CD1c-positive myeloid dendritic cell (primary cell): Measurements from ENCODE around the gene DNAH10.

Experiments used
- DNase-seq: peaks from one replicate; pipeline ENCODE4 v3.0.0-alpha.2; 2016; ENCODE audit errors: extremely low spot score

Gene DNAH10

DNA sequence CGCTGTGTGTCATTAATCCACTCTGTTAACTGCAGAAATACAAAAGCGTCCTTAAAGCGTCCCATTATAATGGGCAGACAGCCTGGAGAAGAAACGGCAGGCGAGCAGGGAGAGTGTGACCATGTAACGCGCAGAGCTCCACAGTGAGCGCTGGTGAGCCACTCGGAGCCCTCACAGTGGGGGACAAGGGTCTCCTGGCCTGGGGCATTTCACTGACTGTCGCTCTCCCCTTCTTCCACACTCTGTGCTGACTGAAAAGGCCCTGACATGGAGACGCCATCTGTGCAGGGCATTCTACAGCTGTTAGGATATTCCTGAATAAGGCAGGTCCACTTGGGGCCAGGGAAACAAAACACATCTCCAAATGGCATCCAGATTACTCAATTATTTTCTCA is 186.3 kb downstream of the DNAH10 start:
- DNase-seq, result no peak

DNA sequence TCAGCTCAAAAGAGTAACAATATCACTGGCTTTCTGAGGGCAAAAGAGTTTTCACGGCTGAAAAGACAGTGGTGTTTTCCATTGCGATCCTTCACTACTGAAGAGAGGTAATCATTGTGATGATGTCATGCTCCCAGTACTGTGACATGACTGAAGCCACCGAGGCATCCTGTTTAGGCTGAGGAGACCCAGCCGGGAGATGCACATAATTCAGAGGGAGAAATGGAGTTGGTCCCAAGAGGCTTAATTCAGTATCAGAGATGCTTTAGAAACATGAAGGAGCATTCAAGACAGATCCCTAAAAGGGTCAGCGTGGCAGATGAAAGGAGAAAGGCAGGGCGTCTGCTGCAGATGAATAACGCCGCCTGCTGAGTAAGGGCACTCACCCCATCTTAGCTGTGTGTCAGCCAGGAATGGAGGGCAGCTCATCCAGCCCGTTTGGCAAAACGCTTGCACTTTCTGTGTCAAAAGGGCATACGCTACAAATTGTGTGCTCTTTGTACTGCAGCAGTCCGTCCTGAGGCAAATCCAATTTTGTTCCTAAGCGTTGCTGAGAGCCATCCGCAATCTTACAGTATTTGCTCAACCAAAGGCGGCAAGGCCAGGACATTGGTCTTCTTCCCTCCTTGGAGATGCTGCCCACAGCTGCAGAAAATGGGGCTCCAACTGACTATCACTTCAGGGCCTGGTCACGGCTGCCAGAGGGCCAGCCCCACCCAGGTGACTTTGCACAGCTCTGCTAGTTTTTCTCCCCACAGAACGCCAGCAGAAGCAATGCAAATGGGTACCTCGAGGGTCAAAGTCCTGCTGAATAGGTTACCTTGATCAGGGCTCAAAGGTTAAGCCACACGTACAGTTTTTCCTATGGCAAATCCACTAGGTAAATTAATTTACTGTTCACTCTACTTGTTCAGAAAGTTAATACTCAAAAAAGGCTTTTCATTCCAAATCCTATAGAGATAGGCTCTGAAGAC is 187.0 kb downstream of the DNAH10 start:
- no peak for DNase-seq

DNA sequence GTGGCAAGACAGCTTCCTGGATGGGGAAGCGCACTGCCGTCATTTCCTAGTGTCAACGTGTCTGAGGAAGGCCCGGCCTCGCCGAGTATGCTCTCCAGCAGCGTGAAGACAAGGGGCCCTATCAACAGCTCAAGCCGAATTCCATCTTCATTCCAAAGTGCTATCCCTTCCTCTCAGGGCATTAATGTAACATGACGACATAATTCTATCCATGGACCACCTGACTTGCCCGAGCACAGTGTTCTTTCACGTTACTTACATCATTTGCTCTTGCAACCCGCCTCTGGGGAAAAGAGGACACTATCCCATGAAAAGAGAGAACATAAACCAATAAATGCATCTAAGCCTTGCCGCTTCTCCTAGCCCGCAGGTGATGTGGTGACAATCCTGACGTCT is 187.7 kb downstream of the DNAH10 start:
- no peak for DNase-seq

DNA sequence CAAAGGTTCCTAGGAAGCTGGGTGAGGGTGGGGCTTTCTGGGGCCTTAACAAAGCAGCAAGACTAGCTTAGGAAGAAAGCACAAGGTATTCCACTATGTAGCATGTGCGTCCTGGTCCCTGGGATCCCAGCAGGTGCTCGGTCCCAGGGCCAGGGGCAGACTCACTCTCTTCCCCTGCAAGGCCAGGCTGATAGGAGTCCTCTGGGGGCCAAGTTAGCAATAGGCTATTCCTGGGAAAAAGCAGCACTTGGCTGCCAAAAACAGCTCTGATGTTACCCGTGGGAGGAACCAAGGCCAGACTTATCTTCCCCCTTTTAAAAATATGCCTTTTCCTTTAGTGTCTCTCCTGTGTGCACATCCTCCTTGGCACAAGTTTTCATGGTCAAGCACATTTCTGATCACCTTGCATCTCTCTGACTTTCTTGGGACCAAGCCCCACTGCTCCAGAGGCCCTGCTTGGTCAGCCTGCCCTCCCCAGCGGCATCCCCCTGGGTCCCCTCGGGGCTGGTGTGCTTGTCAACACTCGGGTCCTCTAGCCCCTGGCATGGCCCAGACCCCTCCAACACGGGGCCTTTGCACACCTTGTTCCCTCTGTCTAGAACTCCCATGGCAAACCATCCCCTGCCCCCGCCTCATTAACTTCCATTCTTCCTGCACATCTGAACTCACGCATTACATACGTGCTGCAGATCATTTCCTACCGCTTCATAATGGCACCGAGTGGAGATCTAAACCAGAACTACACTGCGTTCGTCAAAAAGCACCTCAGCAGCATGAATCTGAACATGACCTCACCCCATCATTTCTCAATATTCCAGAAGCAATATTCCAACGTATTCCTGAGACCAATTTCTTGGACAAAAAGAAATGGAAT is 188.6 kb downstream of the DNAH10 start:
- DNase-seq, result no peak

DNA sequence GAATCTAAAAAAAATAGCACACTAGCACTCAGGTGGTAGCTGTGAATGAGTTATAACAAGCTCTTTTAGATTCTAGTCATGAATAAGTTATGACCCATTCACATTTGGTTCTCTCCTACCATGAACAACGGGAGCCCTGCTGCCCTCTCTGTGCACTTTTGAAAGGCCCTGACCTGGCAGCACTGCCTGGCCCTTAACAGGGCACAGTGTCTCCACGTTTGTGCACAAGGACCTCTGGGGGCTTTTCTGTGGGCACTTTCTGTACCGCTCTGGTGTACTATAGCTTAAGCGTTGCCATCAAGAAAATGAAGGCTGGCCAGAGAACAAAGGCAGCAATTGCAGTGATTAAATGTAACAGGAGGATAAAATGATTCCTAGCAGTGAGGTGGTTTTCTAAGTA is 189.4 kb downstream of the DNAH10 start:
- no peak for DNase-seq

DNA sequence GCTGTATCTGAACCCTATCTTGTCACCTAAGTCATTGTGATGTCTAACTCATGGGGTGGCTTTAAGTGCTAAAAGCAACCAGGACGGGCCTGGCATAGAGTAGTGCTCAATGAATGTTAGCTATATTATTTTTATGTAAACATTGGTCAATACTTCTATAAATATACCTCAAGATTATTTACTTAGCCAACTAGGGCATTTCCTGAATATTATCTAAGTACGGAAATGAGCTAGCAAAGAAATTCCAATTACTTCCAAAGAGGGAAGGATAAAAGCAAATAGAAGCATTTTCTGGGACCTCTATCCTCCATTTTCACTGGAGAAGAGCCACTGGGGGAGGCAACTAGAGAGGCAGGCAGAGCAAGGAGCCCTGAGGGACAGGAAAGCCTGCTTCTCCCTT is 189.9 kb downstream of the DNAH10 start:
- DNase-seq, result no peak

DNA sequence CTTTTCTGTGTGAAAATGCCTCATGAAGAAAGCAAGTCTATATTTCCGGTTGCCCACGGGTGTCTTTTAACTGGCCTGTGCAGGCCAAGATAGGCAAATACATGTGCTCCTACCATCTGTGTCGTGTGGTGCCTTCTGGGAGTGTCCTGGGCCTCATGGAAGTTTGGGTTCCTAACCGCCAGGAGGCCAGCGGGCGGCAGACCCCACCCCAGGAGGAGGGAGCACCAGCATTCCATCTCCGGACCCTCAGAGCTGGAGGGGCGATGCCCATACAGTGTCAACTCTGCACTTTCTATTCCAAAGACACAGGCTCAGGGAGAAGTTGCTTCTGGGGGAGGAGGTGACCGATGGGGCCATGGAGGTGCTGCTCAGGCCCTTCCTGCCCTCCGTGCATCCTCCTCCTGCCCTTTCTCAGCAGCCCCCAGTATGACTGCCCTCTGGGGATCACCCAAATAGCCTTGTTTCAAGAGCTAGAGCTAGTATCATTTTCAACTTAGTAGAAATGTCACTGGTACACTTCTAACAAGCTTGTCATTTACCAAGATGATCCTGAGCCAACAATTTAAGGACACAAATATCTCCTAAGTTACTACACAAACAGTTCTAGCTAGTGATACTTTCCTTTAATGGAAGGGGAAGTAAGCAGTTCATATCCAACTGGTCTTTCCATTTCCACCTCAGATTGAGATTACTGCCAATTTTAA is 192.7 kb downstream of the DNAH10 start:
- no peak for DNase-seq

DNA sequence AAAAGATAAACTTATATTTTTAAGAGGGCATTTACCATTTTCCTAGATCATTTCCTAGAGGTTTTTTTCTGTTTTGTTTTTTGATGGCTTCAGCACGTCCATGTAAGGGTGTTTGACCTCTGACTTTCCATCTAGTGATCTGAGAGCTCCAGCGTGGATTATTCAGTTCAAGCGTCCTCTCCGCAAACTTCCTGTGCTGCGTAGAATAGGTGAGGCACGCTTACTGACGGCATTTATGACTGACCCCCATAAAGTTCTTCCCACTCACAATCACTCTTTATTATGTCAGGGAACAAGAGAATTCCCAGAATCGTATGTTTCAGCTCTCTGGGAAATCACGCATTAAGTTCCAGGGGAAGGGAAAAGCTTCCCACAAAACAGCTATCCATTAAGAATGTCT is 194.1 kb downstream of the DNAH10 start:
- no peak for DNase-seq

DNA sequence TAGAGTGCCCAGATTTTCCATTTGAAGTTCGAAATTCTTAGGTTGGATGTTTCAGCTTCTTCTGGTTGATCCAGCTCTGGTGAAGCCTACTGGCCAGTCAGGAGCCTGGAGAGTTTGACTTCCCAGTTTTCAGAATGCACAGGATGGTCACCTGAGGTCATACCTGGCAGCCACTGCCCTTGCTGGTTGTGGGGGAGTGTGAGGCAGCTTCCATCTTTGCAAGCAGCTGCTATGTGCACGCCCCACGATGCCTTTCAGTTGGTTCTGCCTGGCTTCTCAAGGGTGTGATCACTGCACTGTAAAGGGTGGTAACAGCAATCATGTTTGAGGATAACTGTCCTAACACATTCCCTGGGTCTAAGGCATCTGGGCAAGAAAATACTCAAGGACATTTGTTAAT is 195.1 kb downstream of the DNAH10 start:
- no peak for DNase-seq

DNA sequence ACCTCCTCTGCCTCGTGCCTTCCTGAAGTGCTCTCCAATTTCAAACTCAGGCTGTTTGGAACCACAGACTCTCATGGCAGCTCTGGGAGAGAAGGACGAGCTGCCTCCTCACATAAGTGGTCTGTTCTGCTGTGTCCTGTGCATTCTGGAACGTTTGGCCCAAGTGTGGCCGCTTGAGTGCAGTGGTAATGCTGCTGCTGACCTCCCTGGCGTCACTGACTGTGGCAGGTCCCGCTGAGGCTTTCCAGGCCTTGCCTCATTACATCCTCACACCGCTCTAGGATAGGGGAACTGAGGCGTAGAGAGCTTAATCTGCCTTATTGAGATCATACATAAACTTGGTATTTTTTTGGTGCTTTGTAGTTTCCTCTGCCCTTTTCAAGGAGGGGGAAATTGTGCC is 196.4 kb downstream of the DNAH10 start:
- DNase-seq, result no peak

DNA sequence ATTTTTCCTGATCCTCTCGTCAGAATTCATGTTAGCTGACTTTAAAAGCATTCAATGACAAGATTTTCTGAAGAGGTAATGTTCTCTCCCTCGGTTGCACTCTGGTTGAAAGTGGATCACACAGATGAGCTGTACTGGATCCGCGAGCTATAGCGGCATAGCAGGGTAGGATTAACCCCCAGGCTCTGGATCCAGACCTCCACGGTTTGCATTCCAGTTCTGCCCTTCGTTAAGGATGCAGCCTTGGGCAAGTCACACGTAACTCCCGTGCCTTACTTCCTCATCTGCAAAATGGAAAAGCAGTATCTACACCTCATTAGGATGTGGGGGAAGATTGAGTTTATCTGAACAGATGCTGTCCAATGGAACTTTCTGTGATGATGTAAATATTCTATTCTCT is 196.8 kb downstream of the DNAH10 start:
- no peak for DNase-seq

DNA sequence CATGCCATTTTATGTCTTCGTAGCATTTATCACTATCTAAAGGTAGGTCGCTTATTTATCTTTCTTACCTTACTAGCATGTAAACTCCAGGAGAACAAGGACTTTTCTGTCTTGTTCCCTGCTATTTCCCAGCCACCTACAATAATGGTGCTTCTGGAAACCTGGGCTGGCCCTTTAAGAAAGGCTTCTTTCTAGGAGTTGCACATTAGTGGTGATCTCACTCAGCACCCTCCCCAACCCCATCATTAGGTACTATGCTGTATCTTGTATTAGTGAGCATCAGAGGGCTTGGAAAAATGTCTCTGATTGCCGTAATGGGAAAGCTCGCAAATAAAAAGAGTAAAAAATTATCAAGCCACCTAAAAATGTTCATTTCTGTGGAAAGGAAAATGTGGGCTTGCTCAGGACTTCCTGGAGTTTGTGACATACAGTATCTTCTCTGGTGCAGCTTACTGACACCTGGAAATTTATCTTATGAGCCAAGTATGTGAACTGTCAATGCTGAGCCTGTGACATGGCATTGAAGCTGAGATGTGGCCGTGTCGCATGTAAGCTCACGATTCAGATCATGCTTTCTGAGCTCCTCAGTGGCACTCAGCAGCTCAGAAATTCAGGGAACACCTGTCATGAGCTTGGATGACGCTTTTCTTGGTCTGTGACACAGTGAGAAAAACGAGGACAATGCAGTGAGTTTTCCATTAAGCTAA is 198.1 kb downstream of the DNAH10 start:
- DNase-seq, result no peak

DNA sequence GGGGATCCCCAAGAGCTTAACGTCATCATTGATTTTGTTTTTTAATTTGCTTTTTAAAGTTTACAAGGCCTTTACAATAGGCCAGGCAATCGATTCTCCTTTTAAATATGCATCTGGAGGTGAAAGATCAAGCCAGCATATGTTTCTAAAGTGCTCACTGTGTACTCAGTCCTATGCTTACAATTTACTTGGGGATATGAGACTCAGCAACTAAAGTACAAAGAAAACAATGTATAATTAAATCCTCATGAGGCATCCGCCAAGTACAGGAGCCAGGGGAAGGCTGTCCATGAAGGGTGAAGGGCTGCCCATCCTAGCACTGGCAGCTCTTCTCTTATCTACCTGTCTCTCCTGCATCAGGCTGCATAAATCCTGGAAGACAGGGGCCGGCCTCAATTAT is 198.8 kb downstream of the DNAH10 start:
- DNase-seq, result no peak

DNA sequence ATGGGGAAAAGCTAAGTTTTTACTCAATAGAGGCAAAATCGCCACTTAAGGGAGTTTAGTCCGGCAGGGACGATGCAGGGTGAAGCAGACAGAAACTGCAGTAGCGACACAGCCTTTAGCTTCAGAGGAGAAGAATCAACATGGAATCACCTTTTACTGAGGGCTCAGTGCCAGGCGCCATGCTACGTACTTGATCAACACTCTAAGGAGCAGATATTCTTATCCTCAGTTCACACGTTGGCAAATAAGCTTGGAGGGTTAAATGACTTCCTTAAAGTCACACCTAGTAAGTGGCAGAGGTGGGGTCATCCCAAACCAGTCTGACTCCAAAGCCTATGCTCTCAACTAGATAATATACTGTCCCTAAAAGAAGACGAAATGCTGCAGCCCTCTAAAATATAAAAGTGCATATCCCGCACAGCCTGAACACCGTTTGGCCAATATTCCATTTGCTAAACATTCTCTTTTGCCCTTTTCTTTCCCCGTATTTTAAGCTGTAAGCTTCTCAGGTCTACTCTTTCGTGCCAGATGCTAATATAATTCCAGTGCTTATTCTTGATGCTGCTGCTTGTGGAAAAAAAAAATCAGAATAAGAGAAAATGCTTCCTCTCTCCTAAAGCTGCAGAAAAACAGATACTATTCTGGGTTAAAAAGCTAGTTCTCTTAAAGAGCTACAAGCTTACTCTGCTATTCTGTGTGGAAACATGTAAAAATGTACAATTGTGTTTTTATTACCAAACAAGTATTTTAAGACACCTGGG is 199.7 kb downstream of the DNAH10 start:
- no peak for DNase-seq

DNA sequence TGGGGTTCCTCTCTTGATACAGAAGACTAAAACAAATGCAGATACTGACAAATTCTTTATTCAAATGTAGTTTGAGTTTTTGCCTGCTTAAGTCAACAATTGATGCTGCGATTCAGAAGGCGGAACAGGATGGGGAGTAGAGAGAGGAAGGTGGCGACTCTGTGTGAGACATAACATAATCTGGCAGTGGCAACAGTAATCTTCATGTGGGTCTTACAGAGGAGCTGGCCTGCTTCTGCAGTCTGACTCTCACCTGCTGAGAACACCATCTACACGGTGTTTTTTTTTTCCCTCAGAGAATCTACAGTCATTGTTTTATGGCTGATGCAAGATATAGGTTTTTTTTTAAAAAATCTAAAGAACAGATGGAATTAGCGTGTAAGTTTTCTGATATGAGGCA is 200.4 kb downstream of the DNAH10 start:
- DNase-seq, result no peak

DNA sequence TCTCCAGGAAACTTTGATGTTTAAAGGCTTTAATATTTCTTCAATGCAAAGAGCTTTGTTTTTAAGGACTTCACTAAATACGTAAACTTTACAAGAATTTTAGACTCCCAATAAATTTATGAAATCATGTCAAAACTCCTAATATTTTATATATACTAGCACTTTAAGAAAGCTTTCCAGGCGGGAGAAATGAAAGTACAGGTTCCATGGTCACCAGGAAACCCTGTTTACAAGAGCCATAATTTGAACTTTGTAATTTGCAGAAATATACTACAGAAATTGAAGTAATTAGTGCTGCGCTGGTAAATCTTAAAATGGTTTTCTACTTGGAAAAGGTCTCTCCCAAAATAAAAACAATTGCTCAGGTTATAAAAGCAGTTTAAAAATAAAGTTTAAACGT is 201.7 kb downstream of the DNAH10 start:
- DNase-seq, result no peak

DNA sequence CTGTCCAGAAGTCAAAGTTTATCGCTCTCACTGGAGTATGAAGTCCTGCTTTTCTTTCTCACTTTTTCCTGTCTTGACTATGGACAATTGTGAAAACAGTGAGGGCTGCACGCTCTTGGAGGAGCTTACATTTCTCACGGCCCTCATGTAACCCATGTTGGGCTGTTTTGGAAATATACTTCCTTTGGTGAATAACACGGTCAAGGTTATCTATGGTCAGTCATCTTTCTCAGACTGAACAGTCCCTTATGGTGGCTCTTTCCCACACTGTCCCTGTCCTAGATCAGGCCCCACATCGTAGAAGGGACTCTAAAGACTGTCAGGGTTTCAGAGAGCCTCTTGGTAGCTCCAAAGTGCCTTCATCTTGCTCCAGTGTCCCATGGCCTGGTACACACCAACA is 203.3 kb downstream of the DNAH10 start:
- DNase-seq, result no peak

DNA sequence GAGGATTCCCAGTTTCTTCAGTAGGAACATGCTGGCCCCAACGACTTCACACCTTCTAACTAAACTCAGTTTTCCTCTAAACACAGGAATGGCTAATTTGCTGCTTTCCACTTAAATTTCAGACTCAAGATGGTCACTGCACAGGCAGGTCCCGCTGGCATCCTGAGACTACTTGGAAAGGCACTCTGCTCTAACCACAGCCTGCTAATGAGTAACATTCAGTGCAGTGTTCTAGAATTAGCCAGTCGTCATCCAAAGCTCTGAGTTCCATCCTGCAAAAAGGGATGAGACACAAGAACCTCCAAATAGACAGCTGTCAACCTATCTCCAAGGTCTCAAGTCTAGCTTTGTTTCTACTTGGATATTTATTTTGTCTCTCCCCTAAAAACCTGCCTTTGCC is 204.5 kb downstream of the DNAH10 start:
- DNase-seq, result no peak

DNA sequence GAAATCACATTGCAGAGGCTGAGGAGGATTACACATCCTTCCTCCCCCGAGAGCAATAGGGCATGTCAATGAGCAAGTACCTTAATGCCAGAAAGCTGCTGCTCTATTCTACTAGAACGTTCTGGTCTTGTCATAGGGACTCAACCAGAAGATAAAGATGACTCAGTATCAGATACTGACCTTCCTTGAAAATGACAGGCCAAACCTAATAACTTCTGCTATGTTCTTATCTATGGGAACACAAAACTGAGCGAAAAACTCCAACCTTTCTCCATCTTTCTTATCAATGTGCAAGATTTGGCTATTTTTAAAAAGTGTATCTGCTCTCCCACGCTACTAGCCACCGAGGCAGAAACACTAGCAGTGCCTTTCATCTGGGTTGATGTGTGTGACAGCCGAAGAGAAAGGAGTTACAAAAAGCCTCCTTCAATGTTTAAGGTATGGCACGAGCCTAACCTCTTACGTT is 205.1 kb downstream of the DNAH10 start:
- no peak for DNase-seq

DNA sequence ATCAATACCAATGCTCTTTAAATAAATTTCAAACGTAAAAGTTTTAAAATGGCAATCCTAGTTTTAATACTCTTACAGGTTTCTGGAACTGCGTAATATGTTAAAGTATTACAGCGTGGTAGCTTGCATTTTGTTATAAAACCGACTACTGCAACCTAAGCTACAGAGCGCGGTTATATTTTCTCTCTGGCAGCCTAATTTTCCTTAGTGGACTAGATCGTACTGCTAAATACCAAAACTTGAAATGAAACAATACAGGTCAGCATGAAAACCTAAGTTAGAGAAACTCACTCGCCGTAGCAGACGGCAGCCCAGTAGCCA is 209.3 kb downstream of the DNAH10 start:
- peak; percentile 21 for DNase-seq
